Stimulated activated CD4-positive, alpha-beta T cell treated with anti-CD3 and anti-CD28 coated beads, Interleukin-4, amount 100 ng/mL, for 24 hours (primary cell): ENCODE results near the gene CYB561D2.
"Not testable (repeated sequence)": the region's sequence is repeated elsewhere in the genome, so short reads cannot be mapped to it uniquely, and the experiment has no call there.

Experiments used
- DNase-seq: peaks from one replicate; pipeline ENCODE4 v3.0.0-alpha.2; 2020

The CYB561D2 gene, protein sequence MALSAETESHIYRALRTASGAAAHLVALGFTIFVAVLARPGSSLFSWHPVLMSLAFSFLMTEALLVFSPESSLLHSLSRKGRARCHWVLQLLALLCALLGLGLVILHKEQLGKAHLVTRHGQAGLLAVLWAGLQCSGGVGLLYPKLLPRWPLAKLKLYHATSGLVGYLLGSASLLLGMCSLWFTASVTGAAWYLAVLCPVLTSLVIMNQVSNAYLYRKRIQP

DNA sequence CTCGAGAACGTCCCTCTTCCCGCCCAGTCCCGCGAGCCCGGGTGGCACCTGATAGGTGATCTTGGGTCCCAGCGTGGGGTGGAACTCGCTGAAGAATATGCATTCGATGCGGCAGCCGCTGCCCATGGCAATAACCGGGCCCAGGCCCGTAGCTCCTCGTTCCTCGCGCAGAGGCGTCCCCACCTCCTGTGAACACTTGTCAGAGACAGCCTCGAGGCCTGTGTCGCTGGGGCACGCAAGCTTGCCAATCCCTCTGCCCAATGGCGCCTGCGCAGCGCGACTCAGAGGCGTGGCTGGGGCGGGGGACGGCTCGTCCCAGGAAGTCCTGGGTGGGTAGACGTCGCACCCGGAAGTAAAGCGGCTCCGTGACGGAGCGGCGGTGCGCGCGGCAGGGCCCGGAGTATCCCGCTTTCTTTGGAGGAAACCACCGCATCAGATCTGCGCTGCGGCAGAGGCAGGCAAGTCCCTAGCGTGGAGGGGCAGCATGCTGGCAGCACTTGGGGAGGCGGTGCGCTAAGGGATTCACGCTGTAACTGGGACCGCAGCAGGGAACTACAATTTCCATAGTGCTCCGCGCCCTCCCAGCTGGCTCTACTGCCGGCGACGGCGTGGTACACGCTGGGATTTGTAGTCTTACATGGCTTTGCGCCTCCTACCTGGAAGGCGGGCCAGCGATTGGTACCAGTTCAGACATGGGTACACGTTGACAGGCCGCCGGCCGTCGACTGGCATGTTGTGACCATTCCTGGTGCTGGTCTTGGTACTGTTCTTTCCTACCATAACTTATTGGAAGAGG, at the start of gene CYB561D2, which contains the start of gene NPRL2:
Gene CYB561D2 (plus strand): TSS at position 336 of the 796 bp plus-strand sequence. CDS start 572 bp downstream, outside the sequence.
Gene NPRL2 (minus strand): TSS at position 249 of the 796 bp plus-strand sequence. CDS start 123 bp downstream, at position 126.
- DNase-seq, result peak; percentile 99

DNA sequence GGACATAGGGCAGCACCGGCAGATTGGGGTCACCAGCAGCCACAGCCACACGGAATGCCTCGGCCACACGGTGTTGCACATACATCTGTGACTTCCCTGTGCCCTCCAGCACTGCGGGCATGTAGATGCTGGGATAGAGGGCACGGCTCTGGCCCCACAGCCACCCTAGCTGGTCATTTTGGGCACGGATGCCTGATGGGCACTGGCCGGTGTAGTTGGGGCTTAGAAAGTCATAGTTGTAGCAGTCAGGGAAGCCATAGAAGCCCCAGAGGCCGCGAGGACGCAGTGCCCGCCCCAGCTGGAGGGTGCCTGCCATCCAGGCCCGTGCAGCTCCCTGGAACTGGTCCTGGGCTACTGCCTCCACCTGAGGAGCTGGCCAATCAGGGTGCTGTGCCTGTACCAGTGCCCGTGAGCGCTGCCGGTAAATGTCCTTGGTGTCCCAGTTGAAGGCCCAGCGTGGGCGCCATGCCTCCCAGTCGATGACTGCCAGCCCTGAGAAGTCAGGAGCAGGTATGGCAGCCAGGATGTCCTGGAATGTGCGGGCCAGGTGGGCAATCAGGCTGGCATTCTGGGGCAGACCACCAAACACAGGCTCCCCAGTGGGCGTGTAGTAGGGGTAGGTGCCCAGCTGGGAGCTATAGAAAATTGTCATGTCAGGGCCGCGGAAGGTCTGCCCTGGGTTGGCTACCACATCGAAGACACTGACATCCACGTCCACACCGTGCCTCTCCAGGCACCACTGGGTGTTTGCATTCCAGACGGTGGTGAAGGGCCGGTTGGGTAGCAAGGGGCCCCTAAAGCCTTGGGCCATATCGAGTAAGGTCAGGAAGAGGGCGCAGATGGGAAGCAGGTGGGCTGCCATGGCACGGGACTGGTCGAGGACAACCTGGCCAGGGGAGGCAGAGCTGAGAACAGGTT, 48.3 kb upstream of the CYB561D2 start:
- no peak for DNase-seq

DNA sequence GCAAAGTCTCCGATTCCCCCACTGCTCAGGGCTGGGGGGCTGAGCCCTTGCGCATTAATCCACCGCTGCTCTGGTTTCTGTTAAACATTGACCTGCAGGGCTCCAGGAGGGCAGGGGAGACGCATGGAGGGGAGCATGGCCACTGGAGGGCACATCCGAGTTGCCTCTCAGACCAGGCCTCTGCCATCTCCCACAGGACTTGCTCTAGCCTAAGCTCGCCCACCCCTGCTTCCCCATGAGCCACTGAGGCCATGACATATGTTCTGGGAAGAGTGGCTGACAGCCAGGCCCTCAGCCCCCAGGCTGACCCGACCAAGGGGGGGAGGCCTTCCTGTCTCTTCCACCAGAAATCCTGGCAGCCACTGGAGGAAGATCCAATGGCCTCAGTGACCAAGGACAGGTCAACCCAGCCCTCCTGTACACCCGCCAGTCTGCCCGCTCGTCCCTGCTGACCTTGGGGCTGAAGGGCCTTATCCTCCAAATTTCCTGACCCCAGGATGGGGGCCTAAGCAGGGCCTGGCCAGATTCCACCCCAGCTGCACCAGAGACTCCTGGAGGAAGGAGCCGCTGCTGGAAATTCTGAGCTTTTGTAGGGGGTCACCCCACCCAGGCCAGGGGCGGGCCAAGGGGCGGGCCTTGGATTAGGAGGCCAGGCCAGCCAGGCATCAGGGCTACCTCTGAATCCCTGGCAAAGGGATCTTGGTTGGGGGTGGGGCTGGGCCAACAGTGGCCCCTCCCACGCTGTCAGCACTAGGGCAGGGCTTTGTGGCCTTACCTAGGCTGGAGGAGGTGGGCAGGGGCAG, 47.4 kb upstream of the CYB561D2 start, which contains the start of gene HYAL1:
Gene HYAL1 (minus strand): TSS at position 562 of the 803 bp plus-strand sequence. CDS start 618 bp downstream, outside the sequence.
- DNase-seq, result no peak

DNA sequence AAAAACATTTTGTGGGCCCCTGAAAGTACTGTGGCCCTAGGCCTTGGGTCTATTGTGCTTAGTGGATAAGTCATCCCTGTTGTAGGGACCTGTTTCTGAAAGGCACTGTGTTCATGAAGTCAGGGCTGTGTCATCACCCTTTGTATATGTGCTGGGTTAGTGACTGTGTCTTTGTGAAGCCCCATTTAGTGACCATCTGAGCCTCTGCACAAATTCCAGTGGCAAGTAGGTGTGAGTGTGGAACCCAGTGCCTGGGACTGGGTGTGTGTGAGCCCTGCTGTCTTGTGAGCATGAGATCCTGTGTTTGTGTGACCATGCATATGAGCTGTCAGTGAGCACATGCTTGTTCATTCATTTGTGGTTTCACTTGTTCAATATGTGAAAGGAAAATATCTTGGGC, 46.1 kb upstream of the CYB561D2 start:
- no peak for DNase-seq

DNA sequence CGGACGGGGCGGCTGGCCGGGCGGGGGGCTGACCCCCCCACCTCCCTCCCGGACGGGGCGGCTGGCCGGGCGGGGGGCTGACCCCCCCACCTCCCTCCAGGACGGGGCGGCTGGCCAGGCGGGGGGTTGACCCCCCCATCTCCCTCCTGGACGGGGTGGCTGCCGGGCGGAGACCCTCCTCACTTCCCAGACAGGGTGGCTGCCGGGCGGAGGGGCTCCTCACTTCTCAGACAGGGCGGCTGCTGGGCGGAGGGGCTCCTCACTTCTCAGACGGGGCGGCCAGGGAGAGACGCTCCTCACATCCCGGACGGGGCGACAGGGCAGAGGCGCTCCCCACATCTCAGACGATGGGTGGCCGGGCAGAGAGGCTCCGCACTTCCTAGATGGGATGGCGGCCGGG, 38.6 kb upstream of the CYB561D2 start:
- not testable (repeated sequence) for DNase-seq

DNA sequence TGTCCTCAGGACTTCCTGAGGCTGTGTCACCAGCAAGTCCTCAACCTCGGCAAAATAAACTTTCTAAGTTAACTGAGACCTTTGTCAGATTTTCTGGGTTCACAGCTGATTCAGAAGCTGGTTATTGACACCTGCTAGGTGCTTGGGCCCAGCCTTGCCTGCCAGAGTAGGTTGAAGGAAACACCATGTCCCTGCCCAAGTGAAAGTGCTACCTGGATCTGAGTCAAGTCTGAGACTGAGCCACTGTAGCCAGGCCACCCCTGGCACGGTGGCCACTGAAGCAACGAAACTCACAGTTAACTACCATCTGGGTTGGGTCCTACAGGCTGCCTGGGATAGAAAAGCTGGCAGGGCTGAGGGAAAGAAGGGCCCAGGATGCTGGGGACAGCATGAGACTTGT, 36.3 kb upstream of the CYB561D2 start:
- no peak for DNase-seq

DNA sequence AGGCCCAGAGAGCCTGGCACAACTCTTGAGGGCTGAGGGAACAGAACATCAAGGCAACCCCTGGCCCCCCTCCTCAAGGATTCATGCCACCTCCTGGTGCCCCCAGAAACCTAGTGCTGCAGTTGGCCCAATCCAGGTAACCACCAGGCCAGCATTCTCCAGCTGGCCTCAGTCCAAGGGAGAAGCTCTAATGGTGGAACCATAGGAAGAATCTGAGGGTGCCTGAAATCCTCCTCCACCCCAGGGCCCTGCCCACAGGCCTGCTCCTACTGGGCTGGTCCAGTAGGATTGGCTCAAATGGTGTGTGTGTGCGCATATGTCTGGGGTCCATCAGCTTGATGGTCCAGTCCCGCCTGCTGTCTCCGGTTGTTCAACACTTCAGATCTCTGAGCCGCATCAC, 35.8 kb upstream of the CYB561D2 start:
- no peak for DNase-seq

DNA sequence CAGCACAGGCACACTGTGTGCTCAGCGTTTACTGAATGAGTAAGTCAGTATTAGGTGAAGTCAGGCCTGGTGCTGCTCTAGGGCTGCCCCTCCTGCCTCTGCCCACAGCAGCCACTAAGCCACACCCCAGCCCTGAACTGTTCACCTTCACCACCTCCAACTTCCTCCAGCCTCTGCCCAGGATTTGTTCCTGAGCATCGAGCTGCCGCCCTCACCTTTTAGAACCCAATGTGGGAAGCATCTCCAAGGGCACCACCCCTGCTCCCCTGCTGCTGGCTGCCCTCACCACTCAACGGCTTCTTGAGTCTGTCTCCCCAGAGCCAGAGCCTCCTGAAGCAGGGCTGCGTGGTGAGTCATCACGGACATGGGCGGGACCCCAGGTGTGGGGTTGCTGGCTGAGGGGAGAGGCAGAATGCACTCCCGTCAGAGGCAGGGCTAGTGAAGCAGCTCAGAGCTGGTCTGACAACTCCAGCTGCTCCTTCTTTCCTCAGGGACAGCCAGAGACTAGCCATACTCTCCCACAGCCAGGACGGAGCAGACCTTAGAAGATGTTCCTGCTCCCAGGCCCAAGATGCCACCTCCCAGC, 33.9 kb upstream of the CYB561D2 start:
- DNase-seq, result peak; percentile 65

DNA sequence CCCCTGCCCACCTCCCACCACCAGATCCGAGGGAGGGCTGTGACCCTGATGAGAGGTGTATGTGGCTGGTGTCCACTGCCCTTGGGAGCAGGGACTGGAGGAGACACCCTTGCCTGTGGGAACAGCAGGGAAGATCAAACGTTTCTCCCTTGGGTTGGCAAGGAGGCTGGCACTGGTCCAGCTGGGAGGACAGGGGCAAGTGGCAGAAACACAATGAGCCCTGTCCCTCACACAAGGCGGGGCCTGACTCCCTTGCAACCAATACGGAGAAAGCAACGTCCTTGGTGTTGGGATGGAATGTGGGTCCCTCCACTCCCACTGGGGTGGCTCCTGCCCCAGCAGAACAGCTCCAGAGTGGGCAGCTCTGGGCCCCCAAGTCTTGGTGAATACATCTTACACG, 33.4 kb upstream of the CYB561D2 start:
- no peak for DNase-seq

DNA sequence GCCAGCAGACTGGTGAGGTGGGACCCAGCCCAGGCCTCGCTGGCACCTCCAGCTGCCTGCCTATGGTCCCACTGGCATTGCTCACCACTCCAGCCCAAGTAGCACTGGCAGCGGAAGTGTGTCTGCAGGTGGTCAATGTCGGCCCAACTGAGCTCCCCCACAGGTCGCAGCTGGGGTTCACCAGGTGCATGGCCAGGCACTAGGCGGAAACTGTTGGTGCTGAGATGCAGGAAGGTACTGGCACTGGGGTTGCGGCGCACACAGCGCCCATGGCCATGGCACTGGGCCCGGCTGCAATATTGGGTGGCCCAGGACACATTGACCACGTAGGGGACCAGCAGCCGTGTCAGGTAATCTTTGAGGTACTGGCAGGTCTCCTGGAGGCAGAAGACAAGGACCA, 32.5 kb upstream of the CYB561D2 start:
- no peak for DNase-seq

DNA sequence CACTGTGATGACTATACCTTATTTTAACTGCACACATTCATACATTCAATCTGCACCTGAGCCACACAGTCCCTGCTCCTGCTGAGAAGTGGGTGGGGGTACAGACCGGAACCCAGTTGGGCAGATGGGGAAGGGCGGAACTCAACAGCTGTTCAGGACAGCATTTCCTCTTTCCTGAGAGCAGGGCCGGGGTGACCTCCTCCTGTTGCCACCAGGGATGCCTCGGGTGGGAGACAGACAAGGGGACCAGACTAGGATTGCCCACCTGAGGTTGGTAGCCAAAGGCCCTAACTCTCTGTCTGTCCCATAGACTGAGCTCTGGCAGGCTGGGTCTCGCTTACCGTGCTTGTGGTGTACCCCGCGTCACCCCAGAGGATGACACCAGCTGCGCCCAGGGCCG, 32.0 kb upstream of the CYB561D2 start:
- no peak for DNase-seq

DNA sequence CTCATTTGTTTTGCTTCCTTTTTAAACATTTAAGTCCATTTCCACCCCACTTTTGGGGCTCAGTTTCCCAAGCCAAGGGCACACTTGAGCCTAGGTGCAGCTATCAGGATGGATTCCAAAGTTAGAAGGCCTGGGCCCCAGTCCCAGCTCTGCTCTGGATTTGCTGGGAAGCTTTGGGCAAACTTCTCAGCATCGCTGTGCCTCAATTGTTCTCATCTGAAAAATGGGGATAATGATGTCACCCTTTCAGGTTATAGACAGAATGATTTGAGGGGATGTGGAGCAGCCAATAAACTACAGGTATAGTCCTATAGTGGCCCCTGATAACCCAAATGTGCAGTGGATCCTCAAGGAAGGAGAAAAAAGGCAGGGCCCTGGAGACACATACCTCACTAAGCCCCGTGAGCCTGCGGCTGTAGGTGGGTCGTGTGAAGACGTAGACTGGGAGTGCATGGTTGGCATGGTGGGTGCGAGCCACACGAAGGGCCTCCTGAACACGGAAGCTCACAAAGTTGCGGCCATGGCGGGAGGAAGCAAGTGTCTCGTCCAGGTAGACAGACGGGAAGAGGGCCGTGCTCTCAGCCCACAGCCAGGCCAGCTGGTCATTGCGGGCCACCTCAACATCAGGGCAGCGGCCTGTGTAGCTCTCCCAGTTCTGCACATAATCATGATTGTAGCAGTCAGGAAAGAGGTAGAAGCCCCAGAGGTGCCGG, 31.3 kb upstream of the CYB561D2 start:
- no peak for DNase-seq

DNA sequence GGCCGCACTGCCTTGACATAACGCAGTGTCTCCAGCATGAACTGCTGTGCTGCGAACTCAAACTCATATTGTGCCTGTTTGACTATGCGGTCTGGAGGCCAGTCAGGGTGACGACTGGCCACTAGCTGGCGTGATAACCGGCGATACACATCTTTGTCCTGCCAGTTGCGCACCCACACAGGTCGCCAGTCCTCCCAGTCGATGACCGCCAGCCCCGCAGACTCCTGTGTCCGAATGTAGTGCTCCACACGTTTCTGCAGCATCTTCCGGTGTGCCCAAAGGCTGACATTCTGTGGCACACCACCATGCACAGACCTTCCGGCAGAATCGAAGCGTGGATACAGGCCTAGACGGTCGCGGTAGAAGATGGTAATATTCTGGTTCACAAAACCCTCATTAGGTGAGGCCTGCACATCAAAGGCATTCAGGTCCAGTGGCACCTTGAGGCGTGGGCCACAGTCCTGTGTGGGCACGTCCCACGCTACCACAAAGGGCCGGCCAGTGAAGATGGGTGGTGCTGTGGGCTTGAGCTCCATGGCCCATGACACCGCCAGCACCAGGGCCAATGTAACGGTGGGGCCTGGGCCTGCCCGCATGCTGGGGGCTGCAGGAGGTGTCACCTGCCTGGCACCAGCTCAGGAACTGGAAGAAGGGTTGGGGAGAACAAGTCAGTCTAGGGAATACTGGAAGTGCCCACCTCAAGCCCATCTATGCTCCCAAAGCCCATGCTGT, 30.6 kb upstream of the CYB561D2 start:
- DNase-seq, result no peak

DNA sequence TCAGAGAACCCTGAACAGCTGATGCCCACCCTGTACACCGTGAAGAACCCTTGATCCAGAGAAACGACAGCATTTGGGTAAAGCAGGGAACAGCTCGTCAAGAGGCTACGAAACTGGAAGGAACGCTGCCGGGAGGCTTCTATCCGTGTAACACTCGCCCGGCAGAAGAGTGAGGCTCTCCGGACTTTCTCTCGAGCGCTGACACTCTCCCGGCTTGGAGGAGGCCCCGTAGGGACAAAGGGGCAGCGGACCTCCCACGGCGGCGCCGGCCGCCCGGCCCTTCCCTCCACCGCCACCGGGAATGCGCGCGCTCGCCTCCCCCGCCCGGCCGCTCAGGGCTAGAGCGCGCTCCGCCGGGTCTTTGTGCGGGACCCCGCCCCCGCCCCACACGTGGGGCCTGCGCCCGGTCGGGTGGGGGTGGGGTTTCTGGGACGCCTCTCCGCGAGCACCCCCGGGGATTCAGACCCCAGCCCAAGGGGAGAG, 29.8 kb upstream of the CYB561D2 start:
- peak; percentile 63 for DNase-seq

DNA sequence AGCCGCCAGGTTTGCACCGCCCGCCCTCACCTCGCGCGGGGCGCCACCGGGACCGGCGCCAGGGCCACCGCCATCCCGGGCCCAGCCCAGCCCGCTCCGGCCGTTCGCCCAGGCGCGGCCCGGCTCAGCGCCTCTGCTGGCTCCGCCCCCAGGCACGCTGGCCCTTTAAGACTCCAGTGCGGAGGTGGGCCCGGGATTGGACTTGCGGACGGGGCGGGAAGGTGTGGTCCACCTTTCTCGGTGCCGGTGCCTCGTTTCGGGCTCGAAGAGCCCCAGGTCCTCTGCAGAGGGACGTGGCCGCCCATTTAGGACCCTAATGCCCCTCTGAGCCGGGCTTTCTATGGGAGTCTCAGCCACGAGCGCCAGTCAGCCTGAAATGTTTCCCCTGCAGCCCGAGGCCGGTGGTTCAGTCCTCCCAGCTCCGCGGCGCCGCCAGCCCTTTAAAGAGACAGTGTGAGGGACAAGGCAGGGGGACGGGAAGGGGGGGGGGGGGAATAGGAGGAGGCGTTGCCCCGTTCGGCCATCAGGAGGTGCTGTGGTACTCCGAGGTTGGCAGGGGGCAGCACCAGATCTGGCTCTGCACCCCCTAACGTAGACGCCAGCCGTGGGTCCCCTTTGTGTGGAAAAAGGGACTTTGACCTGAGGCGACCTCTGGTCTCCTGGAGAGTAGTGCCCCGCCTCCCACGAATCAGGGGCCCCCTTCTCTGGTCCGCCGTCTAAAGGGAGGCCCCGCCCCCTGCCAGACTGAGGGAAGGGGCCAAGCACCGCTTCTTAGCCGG, 29.1 kb upstream of the CYB561D2 start:
- DNase-seq, result peak; percentile 86

DNA sequence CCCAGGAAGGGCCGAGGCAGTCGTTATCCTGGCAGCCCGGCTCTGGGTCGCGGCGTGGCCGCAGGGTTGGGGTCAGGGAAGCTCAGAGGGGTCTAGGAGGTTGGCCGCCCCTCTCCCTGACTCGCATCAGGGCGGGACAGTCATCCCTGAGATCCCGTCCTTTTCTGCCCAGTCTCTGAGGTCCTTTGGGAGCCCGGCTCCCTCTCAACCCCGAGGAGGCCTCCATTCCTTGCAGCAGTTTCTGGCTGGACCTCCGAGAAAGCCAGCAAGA, 28.6 kb upstream of the CYB561D2 start:
- DNase-seq, result no peak

DNA sequence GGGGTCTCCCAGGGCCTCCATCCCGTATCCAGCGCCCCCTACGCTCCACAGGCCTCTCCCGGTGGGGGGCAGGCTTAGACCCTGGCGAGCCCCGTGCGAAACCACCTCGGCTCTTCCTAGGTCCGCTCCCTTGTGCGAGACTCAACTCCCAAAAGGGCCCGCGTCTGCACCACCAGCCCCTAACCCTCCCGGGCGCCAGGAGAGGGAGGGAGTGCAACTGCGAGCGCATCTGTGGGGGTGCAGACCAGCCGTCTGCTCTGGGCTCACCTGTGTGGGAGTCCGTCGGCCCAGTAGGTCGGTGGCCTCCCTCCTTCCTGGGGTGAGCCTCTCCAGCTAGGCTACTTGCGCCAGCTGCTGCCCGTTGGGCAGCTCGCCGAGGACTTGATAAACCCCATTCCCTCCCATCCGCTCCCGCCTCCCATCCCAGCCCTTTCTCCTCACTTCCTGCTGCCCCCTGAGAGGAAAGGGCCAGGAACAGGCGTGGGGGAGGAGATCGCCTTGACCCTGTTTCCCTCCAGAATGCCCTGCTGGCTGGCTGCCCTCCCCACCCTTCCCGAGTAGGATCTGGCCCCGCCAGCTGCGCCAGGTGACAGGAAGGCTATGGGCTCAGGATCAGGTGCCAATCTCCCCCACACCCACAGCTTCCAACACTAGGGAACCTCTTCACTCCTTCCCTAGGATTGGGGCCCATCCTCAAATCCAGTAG, 28.1 kb upstream of the CYB561D2 start, which contains the start of gene HYAL2:
Gene HYAL2 (minus strand): TSS at position 360 of the 706 bp plus-strand sequence. CDS start 2,256 bp downstream, outside the sequence.
- no peak for DNase-seq

DNA sequence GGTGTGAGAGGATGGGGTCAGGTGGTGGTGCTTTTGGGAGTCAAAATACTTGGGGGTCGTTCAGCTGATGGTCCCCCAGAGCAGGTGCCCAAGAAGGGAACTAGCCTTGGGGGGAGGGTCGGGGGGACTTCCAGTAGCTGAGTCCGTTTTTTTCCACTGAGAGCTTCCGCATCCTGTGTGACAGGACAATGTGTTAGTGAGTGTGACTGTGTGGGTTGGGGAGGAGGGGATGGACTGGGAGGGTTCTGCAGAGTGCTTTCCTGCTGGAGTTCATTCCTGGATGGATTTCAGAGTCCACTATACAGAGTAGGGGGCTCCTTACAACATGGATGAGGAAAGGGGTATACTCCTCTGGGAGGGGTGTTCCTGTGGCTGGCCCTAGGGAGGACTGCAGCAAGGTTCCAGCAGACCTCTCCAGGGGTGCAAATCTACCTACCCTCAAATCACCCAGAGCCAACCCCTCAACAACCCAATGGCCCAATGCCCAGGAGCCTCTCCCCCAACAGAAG, 27.5 kb upstream of the CYB561D2 start:
- DNase-seq, result no peak
